GM12801 (cell line): ENCODE measurements around the gene CDC42BPA.

Source experiments
- CTCF ChIP-seq: IDR thresholded peaks from one replicate; pipeline ENCODE4 v1.5.1; 2011; ENCODE audit warnings: control low read depth; ENCODE audit not compliant: insufficient read length; ENCODE audit errors: extremely low read depth

The CDC42BPA gene

GRCh38 chr1:227240983-227241382 is 77.3 kb downstream of the CDC42BPA start:
- no peak for TF ChIP-seq CTCF

DNA sequence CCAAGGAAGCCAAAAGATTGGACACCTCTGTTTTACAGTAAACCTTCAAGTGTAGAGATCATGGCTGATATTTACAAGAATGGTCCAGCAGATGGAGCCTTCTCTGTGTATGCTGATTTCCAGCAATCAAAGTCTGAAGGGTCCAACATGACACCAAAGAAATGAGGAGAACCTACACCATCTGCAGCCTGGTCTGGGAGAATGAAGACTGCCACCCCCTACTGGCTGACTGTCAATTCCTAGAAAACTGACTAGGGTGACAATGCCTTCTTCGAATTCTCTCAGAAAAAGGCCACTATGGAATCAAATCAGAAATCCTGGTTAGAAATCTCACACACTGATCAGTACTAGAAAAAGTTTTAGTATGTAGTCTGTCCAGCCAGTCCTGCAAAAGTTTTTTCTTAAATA is 83.3 kb downstream of the CDC42BPA start:
- no peak for TF ChIP-seq CTCF

- no peak for TF ChIP-seq CTCF
These were observed 90.1 kb downstream of the CDC42BPA start for GRCh38 chr1:227228201-227228600.

GRCh38 chr1:227227761-227228160 is 90.5 kb downstream of the CDC42BPA start:
- TF ChIP-seq CTCF: no peak

DNA sequence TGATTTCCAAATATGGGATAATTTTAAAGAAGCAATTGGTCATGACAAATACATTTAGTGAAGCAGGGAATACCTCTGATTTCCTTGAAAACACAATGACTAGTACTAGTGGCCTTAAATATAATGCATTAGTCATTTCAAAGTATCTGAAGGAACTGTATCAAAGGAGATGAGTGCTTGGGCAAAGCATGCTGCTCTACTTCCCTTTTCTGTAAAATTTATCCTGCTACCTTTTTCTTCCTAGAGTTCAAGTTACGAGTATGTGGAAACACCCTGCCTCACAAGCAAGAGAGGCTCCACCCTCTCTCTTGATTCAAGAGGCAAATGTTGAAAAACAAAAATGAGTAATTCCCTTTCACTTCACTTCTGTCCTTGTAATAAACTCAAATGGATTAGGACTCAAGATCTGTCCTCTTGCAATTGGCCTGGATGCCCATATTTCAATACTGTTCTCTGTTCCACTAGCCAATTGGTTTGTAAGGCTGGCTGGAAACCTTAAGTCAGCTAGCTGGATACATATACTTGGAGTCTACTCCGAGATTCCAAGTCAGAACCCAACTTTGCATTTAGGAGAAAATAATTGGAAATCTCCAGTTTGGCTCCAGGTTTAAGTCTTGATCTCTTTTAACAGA is 92.5 kb downstream of the CDC42BPA start:
- no peak for TF ChIP-seq CTCF

GRCh38 chr1:227223171-227223806 is 95.0 kb downstream of the CDC42BPA start:
- no peak for TF ChIP-seq CTCF

GRCh38 chr1:227219715-227220292 is 98.5 kb downstream of the CDC42BPA start:
- no peak for TF ChIP-seq CTCF
